Measurements from ENCODE around the gene RAB8B.

DNA sequence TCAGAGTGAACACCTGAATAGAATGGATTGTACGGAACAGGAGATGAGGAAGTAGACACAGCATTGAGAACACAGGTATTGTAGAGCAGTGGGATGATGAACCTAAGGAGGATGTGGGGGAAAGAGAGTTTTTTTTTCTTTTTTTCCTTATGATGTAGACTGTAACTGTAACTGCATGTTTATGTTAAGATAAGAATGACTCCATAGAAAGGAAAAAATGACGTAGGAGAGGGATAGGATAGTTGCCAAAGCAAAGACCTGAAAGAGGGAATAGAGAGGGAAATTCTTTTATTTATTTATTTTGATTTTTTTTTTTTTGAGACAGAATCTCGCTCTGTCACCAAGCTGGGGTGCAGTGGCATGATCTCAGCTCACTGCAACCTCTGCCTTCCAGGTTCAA, 121.2 kb downstream of the RAB8B start:
- TF ChIP-seq, protein P1, sequence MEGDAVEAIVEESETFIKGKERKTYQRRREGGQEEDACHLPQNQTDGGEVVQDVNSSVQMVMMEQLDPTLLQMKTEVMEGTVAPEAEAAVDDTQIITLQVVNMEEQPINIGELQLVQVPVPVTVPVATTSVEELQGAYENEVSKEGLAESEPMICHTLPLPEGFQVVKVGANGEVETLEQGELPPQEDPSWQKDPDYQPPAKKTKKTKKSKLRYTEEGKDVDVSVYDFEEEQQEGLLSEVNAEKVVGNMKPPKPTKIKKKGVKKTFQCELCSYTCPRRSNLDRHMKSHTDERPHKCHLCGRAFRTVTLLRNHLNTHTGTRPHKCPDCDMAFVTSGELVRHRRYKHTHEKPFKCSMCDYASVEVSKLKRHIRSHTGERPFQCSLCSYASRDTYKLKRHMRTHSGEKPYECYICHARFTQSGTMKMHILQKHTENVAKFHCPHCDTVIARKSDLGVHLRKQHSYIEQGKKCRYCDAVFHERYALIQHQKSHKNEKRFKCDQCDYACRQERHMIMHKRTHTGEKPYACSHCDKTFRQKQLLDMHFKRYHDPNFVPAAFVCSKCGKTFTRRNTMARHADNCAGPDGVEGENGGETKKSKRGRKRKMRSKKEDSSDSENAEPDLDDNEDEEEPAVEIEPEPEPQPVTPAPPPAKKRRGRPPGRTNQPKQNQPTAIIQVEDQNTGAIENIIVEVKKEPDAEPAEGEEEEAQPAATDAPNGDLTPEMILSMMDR (IDR thresholded peaks at IDR 0.05), result no peak
- TF ChIP-seq POLR2A (IDR thresholded peaks at IDR 0.05), result no peak
